CD4-positive, alpha-beta memory T cell (primary cell): ENCODE measurements around the gene ALK. TPM values are rescaled to one million over a fixed set of nuclear protein-coding genes. Genes with fewer than 3 reads are reported as not detected.
"Not testable (repeated sequence)": the region's sequence is repeated elsewhere in the genome, so short reads cannot be mapped to it uniquely, and the experiment has no call there.

Source experiments
- CTCF ChIA-PET: fragments of 350-600 bp; sonication (Branson Sonifier 250); formaldehyde crosslinking; loops from one replicate; lab custom pipeline; 2021; ENCODE audit warnings: inconsistent platforms; ENCODE audit not compliant: partially characterized antibody; lab: Charles Lee
- POLR2A ChIA-PET: fragments of 350-600 bp; sonication (Branson Sonifier 250); formaldehyde crosslinking; loops from one replicate; lab custom pipeline; 2021; ENCODE audit not compliant: partially characterized antibody; lab: Charles Lee
- DNase-seq, 5 donors: peaks; one replicate each; pipeline versions ENCODE4 v3.0.0 to v3.0.0-alpha.2; 2020 to 2022; ENCODE audit warnings: mixed read lengths in 1 of 5
- H3K27ac ChIP-seq: one replicate; pipeline ENCODE4 v1.7.0; 2013; ENCODE audit warnings: low read depth, low read length
- H3K27me3 ChIP-seq: 2 replicates; pipeline ENCODE4 v1.7.0; 2013; ENCODE audit warnings: mild to moderate bottlenecking, low read length, moderate library complexity; ENCODE audit not compliant: insufficient read depth
- H3K36me3 ChIP-seq: 2 replicates; pipeline ENCODE4 v1.7.0; 2013; ENCODE audit warnings: mild to moderate bottlenecking, low read length, moderate library complexity; ENCODE audit not compliant: insufficient read depth
- H3K4me1 ChIP-seq: 2 replicates; pipeline ENCODE4 v1.7.0; 2013; ENCODE audit warnings: mild to moderate bottlenecking, low read length, moderate library complexity; ENCODE audit not compliant: insufficient read depth
- H3K4me3 ChIP-seq, 2 donors: one replicate each; pipeline ENCODE4 v1.7.0; 2013; ENCODE audit warnings: low read length in 2 of 2, mild to moderate bottlenecking in 1 of 2
- H3K9me3 ChIP-seq, 2 donors: one replicate each; pipeline ENCODE4 v1.7.0; 2013; ENCODE audit warnings: low read length in 2 of 2, control low read depth in 1 of 2; ENCODE audit not compliant: control insufficient read depth in 1 of 2
- H3K27ac Mint-ChIP-seq, 7 donors: one replicate each; pipeline ENCODE4 v1.8.0; 2020 to 2021; ENCODE audit warnings: mixed read lengths in 7 of 7, mild to moderate bottlenecking in 6 of 7, inconsistent platforms in 3 of 7, moderate library complexity in 3 of 7
- H3K27me3 Mint-ChIP-seq, 2 donors: one replicate each; pipeline ENCODE4 v1.8.0; 2020 to 2021; ENCODE audit warnings: mixed read lengths in 2 of 2
- H3K36me3 Mint-ChIP-seq, 2 donors: one replicate each; pipeline ENCODE4 v1.8.0; 2020 to 2021; ENCODE audit warnings: mixed read lengths in 2 of 2, inconsistent platforms in 1 of 2, mild to moderate bottlenecking in 1 of 2
- H3K4me1 Mint-ChIP-seq, 4 donors: one replicate each; pipeline ENCODE4 v1.8.0; 2020 to 2021; ENCODE audit warnings: mixed read lengths in 4 of 4, mild to moderate bottlenecking in 1 of 4
- H3K4me3 Mint-ChIP-seq, 8 donors: one replicate each; pipeline ENCODE4 v1.8.0; 2020 to 2021; ENCODE audit warnings: mixed read lengths in 8 of 8, mild to moderate bottlenecking in 7 of 8, moderate library complexity in 6 of 8, inconsistent platforms in 3 of 8
- H3K9me3 Mint-ChIP-seq, 8 donors: one replicate each; pipeline ENCODE4 v1.8.0; 2020 to 2021; ENCODE audit warnings: mixed read lengths in 8 of 8, mild to moderate bottlenecking in 5 of 8, inconsistent platforms in 3 of 8, moderate library complexity in 1 of 8
- intact Hi-C: fragments of 100-400 bp; cut with micrococcal nuclease; formaldehyde crosslinking; loops from one replicate; pipeline ENCODE4 v1.15.1; 2023
- polyA plus RNA-seq, 2 donors: library from polyadenylated mRNA; unstranded; fragments of 300-500 nt; fragmentation: Illumina TruSeq; gene quantifications; one replicate each; pipeline ENCODE4 v1.2.3, GENCODE V29; 2021
- total RNA-seq, 2 experiments: library from RNA; stranded (reverse); gene quantifications; one replicate each; pipeline ENCODE4 v1.2.3, GENCODE V29; 2021

Gene ALK
- total and polyA plus RNA-seq, 4 experiments from 2014 or later, result 0.07 TPM; not detected in 3

DNA sequence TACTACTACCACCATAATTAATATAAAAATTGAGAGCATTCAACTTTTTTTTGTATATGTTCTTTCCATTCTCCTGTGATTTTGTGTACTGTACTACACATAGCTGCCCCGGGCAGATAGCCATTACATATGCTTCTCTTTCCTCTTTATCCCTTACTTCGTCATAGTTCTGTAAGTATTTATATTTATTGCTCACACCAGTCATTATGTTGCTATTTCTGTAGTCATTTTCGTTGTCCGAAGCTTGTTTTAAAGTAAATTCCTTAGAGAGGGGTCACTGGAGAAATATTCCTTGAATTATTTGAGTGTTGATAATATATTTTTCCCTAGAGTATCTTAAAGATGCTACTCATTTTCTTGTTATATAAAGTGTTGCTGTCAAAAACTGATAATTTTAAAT is 662.2 kb downstream of the ALK start:
- Mint-ChIP-seq H3K27ac (no peak overlapping the region), H3K36me3 (no peaks in the 10 kb centered on the region), H3K4me1 (no peaks in the 10 kb centered on the region), H3K9me3 (peaks cover 0 to 3% (median 0%) of the 10 kb centered on the region in 8 donors), H3K27me3 (peaks cover 18 to 19% of the 10 kb centered on the region in 2 donors), H3K4me3 (no peak overlapping the region)
- intact Hi-C loops, result no loop called here
- Histone ChIP-seq H3K9me3 (no peaks in the 10 kb centered on the region), H3K27me3 (peaks cover 3% of the 10 kb centered on the region), H3K4me3 (no peak overlapping the region), H3K4me1 (no peaks in the 10 kb centered on the region), H3K36me3 (no peaks in the 10 kb centered on the region), H3K27ac (no peak overlapping the region)
- no peak for DNase-seq
- ChIA-PET POLR2A (no interaction called here), CTCF (no interaction called here)

DNA sequence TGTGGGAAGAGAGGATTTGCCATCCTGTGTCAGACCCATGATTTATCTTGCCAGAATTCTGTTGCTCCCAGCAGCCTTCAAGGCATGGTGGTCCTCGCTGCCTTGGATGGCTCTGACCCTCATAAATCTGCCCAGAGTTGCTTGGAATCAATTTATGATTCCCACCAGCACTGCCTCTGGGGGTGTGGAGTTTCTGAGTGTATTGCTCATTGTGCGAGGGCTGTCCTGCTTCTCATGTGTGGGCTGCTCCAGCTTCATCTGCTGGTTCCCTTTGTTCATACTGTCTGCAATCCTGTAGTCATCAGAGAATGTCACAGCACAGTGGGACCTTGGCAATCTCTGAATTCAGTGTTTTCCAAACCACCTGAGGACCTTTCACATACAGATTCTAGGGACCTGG is 666.4 kb downstream of the ALK start:
- DNase-seq, result no peak
- Mint-ChIP-seq H3K4me1 (no peaks in the 10 kb centered on the region), H3K9me3 (no peaks in the 10 kb centered on the region), H3K4me3 (no peak overlapping the region), H3K27ac (no peak overlapping the region), H3K36me3 (no peaks in the 10 kb centered on the region), H3K27me3 (peaks cover 6 to 12% of the 10 kb centered on the region in 2 donors)
- Histone ChIP-seq H3K27ac (no peak overlapping the region), H3K9me3 (no peaks in the 10 kb centered on the region), H3K4me1 (no peaks in the 10 kb centered on the region), H3K36me3 (no peaks in the 10 kb centered on the region), H3K27me3 (no peaks in the 10 kb centered on the region), H3K4me3 (no peak overlapping the region)
- POLR2A ChIA-PET, result no interaction called here
- CTCF ChIA-PET, result no interaction called here
- intact Hi-C loops, result no loop called here

DNA sequence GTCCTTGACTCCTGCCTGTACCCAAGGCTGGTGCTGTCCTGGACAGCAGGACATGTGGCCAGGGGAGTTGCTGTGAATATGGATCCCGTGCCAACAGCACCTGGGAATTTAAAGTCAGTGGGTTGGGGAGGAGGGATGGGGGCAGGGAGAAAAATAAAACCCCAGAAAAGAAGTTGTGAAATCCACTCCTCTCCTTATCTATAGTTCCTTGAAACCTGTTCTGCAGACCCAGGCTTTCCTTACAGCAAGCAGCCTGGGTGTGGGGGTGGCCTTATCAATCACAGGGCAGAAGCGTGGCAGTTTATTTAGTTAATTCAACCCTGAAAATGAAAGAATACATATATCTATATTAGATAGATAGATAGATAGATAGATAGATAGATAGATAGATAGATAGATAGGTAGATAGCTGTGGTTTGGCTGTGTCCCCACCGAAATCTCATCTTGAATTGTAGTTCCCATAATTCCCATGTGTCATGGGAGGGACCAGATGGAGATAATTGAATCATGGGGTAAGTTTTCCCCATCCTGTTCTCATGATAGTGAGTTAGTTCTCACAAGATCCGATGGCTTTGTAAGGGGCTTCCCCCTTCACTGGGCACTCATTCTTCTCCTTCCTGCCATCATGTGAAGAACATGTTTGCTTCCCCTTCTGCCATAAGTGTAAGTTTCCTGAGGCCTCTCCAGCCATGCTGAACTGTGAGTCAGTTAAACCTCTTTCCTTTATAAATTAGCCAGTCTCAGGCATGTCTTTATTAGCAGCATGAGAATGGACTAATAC is 667.7 kb downstream of the ALK start:
- H3K9me3 Mint-ChIP-seq, H3K36me3 ChIP-seq, CTCF ChIA-PET, H3K4me3 Mint-ChIP-seq, H3K4me1 ChIP-seq, H3K27ac Mint-ChIP-seq, H3K4me1 Mint-ChIP-seq, H3K9me3 ChIP-seq, H3K36me3 Mint-ChIP-seq, DNase-seq, H3K27ac ChIP-seq, POLR2A ChIA-PET, H3K27me3 ChIP-seq, H3K4me3 ChIP-seq, intact Hi-C loops: not testable (repeated sequence)
- H3K27me3 Mint-ChIP-seq, result peaks cover 5 to 11% of the 10 kb centered on the region in 2 donors

DNA sequence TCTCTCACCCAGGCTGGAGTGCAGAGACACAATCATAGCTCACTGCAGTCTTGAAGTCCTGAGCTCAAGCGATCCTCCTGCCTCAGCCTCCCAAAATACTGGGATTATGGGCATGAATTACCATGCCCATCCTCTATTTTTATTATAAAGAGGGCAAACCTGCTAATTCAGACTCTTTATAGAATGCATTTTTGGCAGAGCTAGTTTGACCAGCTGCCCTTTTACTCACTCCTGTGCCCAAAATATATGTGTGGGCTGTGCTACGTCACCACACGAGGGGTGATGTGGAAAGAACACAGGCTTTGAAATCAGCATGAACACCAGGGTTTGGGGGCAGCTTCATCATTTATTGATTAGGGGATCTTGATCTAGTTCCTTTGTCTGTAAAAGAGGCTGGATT is 668.4 kb downstream of the ALK start:
- Mint-ChIP-seq H3K9me3 (no peaks in the 10 kb centered on the region), H3K27me3 (peaks cover 3 to 10% of the 10 kb centered on the region in 2 donors), H3K27ac (no peak overlapping the region), H3K4me3 (no peak overlapping the region), H3K4me1 (no peaks in the 10 kb centered on the region), H3K36me3 (no peaks in the 10 kb centered on the region)
- no peaks in the 10 kb centered on the region for H3K9me3 ChIP-seq
- H3K36me3 ChIP-seq, result no peaks in the 10 kb centered on the region
- intact Hi-C loops, result no loop called here
- CTCF ChIA-PET, result no interaction called here
- POLR2A ChIA-PET, result no interaction called here
- no peaks in the 10 kb centered on the region for H3K27me3 ChIP-seq
- H3K4me1 ChIP-seq, result no peaks in the 10 kb centered on the region
- no peak overlapping the region for H3K27ac ChIP-seq
- no peak overlapping the region for H3K4me3 ChIP-seq
- DNase-seq, result no peak

DNA sequence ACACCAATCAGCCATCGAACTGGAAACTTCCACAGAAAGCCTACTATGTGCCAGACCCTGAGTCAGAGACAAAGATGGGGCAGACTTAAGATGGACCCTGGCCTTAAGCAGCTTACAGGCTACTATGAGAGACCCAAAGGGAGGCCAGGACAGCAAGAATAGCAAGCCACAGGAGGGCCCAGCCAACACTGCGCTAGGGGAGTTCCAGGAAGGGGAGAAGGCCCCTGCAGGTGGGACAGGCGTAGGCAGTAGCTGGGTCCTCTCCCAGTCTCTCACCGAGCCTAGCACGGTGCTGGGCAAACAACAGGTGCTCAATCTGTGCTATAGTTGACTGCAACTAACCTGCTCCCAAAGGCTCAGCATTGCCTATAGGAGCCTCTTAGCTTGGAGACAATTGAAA is 670.0 kb downstream of the ALK start:
- POLR2A ChIA-PET, result no interaction called here
- Mint-ChIP-seq H3K9me3 (no peaks in the 10 kb centered on the region), H3K4me1 (no peaks in the 10 kb centered on the region), H3K4me3 (no peak overlapping the region), H3K36me3 (no peaks in the 10 kb centered on the region), H3K27ac (no peak overlapping the region), H3K27me3 (peaks cover 2 to 6% of the 10 kb centered on the region in 2 donors)
- CTCF ChIA-PET, result no interaction called here
- DNase-seq, result no peak
- Histone ChIP-seq H3K27ac (no peak overlapping the region), H3K27me3 (no peaks in the 10 kb centered on the region), H3K9me3 (no peaks in the 10 kb centered on the region), H3K4me3 (no peak overlapping the region), H3K4me1 (no peaks in the 10 kb centered on the region), H3K36me3 (no peaks in the 10 kb centered on the region)
- intact Hi-C loops, result no loop called here

DNA sequence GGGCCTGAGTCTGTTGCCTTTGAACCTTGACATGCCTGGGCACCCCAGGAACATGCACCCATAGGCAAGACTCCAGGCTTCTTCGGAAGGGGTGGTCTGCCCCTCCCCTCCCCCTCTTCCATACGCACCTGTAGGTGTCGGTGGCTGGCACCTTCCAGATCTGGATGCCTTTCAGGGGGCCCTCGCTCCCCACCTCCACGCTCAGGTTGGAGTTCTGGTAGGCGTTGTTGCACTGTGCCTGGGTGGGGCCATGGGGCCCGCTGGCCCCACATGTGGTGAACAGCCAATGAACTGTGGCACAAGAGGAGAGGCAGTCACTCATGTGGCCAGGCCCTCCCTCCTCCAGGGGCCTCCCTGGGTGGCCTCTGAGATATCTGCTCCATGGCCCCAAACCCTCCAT is 670.4 kb downstream of the ALK start:
- H3K27ac Mint-ChIP-seq, result no peak overlapping the region
- H3K36me3 Mint-ChIP-seq, result no peaks in the 10 kb centered on the region
- Histone ChIP-seq H3K27ac (no peak overlapping the region), H3K4me1 (no peaks in the 10 kb centered on the region), H3K27me3 (no peaks in the 10 kb centered on the region), H3K4me3 (no peak overlapping the region), H3K9me3 (no peaks in the 10 kb centered on the region), H3K36me3 (no peaks in the 10 kb centered on the region)
- no peak for DNase-seq
- CTCF ChIA-PET, result no interaction called here
- no peaks in the 10 kb centered on the region for H3K4me1 Mint-ChIP-seq
- H3K4me3 Mint-ChIP-seq, result no peak overlapping the region
- H3K9me3 Mint-ChIP-seq, result no peaks in the 10 kb centered on the region
- POLR2A ChIA-PET, result no interaction called here
- intact Hi-C loops, result no loop called here
- peaks cover 2 to 6% of the 10 kb centered on the region in 2 donors for H3K27me3 Mint-ChIP-seq

DNA sequence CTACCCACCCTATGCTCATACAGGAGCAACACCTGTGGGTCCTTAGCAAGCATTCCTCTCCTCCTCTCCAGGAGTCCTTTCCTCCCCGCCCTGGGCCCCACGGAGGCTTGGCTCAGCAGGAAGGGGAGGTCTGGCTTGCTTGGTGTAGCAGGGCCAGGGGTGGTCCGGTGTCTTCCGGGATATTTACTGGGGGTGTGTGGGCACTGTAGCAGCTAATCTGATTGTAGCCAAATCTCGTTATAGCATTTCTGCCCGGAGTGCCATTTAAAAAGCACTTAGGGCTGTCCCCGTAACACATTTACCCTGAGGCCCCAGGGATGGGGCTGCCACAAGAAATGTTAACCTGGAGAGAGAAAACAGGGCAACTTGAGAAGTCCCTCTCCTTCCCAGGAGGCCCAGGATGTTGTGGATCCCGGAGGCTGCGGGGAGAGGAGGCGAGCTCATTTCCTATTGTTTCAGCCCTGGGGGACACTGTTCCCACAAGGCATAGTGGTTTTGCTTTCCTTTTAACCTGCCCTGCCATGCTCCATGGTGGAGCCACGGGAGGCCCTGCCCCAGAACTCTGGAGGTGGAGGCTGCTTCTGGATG is 671.6 kb downstream of the ALK start:
- intact Hi-C loops, result no loop called here
- Mint-ChIP-seq H3K9me3 (no peaks in the 10 kb centered on the region), H3K4me1 (no peaks in the 10 kb centered on the region), H3K4me3 (no peak overlapping the region), H3K27ac (no peak overlapping the region), H3K27me3 (peaks cover 0 to 6% of the 10 kb centered on the region in 2 donors), H3K36me3 (no peaks in the 10 kb centered on the region)
- ChIA-PET POLR2A (no interaction called here), CTCF (no interaction called here)
- no peaks in the 10 kb centered on the region for H3K9me3 ChIP-seq
- no peaks in the 10 kb centered on the region for H3K27me3 ChIP-seq
- no peaks in the 10 kb centered on the region for H3K36me3 ChIP-seq
- DNase-seq, result no peak
- H3K4me3 ChIP-seq, result no peak overlapping the region
- H3K27ac ChIP-seq, result no peak overlapping the region
- H3K4me1 ChIP-seq, result no peaks in the 10 kb centered on the region
